Choroid plexus epithelial cell (primary cell): ENCODE results near the gene ZNF138.

Experiments
- DNase-seq: peaks from one replicate; pipeline ENCODE4 v3.0.0-alpha.2; 2010; ENCODE audit warnings: low read depth
- H3K4me3 ChIP-seq: 2 replicates; pipeline ENCODE4 v1.5.1; 2011; ENCODE audit warnings: low read depth, mild to moderate bottlenecking, control low read depth, low read length, moderate library complexity
- CTCF ChIP-seq: conservative IDR thresholded peaks from 2 replicates; pipeline ENCODE4 v1.5.1; 2011; ENCODE audit warnings: low read depth, mild to moderate bottlenecking, control low read depth, inconsistent platforms, low read length, moderate library complexity

ZNF138 gene

DNA sequence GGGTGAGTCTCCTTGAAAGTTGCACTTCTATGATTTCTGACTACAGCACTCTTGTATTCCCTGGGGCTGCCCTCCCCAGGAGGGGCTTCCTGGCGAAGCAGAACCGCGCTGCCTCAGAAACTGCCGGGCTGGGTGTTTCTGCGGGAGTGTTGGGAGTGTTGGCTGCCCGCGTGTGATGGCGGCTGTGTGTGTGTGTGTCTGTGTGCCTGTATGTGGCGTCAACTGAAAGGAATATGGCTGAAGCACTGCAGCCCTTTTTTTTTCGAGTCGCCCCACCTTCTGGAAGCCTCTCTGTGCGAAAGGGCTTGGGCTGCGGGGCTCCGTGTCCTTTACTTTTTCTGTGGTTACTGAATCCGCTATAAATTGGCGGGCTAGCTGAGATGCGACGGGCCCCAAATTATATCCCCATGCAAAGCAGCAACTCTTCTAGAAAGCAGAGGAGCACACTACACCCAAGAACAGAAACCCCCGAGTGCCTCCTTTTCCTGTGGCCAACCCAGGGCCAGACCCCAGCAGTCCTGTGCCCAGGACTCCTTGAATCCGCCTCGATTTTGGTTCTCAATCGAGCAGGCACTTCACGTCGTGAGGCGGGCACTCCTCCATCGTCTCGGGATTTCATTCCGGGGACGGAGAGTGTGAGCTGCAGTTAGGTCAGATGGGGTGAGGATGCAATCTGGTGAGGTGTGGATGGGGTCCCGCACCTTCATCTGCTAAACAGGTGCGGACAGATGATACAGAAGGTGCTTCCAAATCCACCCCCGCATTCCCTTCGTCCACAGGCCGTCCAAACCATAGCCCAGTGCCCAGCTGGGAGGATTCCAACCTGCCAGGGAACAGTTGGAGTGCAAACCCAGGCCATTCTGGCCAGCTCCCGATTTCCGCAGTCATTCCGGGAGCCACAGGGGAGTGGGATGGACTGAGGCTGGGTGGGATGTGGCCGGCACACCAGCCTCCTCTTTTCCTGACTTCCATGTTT is 86.4 kb downstream of the ZNF138 start:
- no peak for TF ChIP-seq CTCF
- DNase-seq = no peak

GRCh38 chr7:64881461-64882287 is 87.4 kb downstream of the ZNF138 start:
- no peak for DNase-seq
- no peak overlapping the region for H3K4me3 ChIP-seq
- no peak for TF ChIP-seq CTCF

More for the DNA sequence above, 86.4 kb downstream of the ZNF138 start:
- H3K4me3 ChIP-seq = no peak overlapping the region

GRCh38 chr7:64882341-64883112 is 88.3 kb downstream of the ZNF138 start:
- H3K4me3 ChIP-seq = peak overlapping the region; percentile 46
- peak; percentile 40 for DNase-seq
- TF ChIP-seq CTCF = no peak
